PC-3 (cell line): ENCODE data around the gene ALG2. TPM values are rescaled to one million over a fixed set of nuclear protein-coding genes. Genes with fewer than 3 reads are reported as not detected.
A peak's percentile ranks its signal among the peaks of the same experiment; 100 is the strongest.

Source experiments
- ATAC-seq: fragments of 200-7000 bp; cut with Tn5 transposase; 2 replicates; pipeline ENCODE4 v1.9.1; 2020; ENCODE audit warnings: mild to moderate bottlenecking, moderate library complexity
- BruUV-seq: library from RNA; stranded (reverse); fragments of 400-500 nt; replicated peaks from 2 replicates; lab custom pipeline; 2021; lab: Mats Ljungman, UMichigan
- CTCF ChIA-PET: fragments of 300-600 bp; sonication (Branson Sonifier 250); formaldehyde crosslinking; loops from one replicate; lab custom pipeline; 2022; ENCODE audit warnings: antibody characterized with exemption; lab: Charles Lee
- POLR2A ChIA-PET: fragments of 300-600 bp; sonication (Branson Sonifier 250); formaldehyde crosslinking; loops from one replicate; lab custom pipeline; 2022; ENCODE audit warnings: antibody characterized with exemption; ENCODE audit not compliant: unreplicated experiment; lab: Charles Lee
- DNase-seq: peaks from one replicate; pipeline ENCODE4 v3.0.0-alpha.2; 2015
- H2AFZ ChIP-seq: fragments of 300-600 bp; sonication (generic); 2 replicates; pipeline ENCODE4 v1.6.0; 2016; ENCODE audit warnings: antibody characterized with exemption, low read length
- H3F3A ChIP-seq: fragments of 300-600 bp; sonication (generic); one replicate; pipeline ENCODE4 v1.6.0; 2017; ENCODE audit warnings: antibody characterized with exemption, low read length, control low read depth, mild to moderate bottlenecking; ENCODE audit not compliant: unreplicated experiment
- H3K27ac ChIP-seq: fragments of 300-600 bp; sonication (generic); 2 replicates; pipeline ENCODE4 v1.5.1; 2016; ENCODE audit warnings: mild to moderate bottlenecking, low read length
- H3K27me3 ChIP-seq: fragments of 300-600 bp; sonication (generic); 2 replicates; pipeline ENCODE4 v1.6.1; 2016; ENCODE audit warnings: low read length, mixed read lengths
- H3K36me3 ChIP-seq: fragments of 300-600 bp; sonication (generic); 2 replicates; pipeline ENCODE4 v1.6.1; 2016; ENCODE audit warnings: low read depth, mixed run types, low read length, mixed read lengths
- H3K4me1 ChIP-seq: fragments of 300-600 bp; sonication (generic); 2 replicates; pipeline ENCODE4 v1.5.1; 2016; ENCODE audit warnings: low read length; ENCODE audit not compliant: insufficient read depth
- H3K4me2 ChIP-seq: fragments of 300-600 bp; sonication (generic); 2 replicates; pipeline ENCODE4 v1.6.0; 2016; ENCODE audit warnings: low read length
- H3K4me3 ChIP-seq: fragments of 300-600 bp; sonication (generic); 2 replicates; pipeline ENCODE4 v1.5.1; 2016; ENCODE audit warnings: mild to moderate bottlenecking, low read length, mixed read lengths
- H3K79me2 ChIP-seq: fragments of 300-600 bp; sonication (generic); 2 replicates; pipeline ENCODE4 v1.6.1; 2017; ENCODE audit warnings: low read length, mixed read lengths
- H3K9ac ChIP-seq: fragments of 300-600 bp; sonication (generic); 2 replicates; pipeline ENCODE4 v1.6.0; 2016; ENCODE audit warnings: mild to moderate bottlenecking, low read length
- H3K9me2 ChIP-seq: fragments of 300-600 bp; sonication (generic); replicated peaks from 2 replicates; pipeline ENCODE4 v1.6.1; 2016; ENCODE audit warnings: mixed run types, low read length, mixed read lengths
- H3K9me3 ChIP-seq: fragments of 300-600 bp; sonication (generic); 2 replicates; pipeline ENCODE4 v1.6.1; 2016; ENCODE audit warnings: low read length, mixed read lengths
- H4K20me1 ChIP-seq: fragments of 300-600 bp; sonication (generic); 2 replicates; pipeline ENCODE4 v1.6.1; 2016; ENCODE audit warnings: low read length, mixed read lengths
- EZH2 ChIP-seq: fragments of 300-600 bp; sonication (generic); IDR thresholded peaks from one replicate; pipeline ENCODE4 v1.6.1; 2017; ENCODE audit warnings: antibody characterized with exemption, mild to moderate bottlenecking, low read length; ENCODE audit not compliant: unreplicated experiment
- EZH2phosphoT487 ChIP-seq: fragments of 300-600 bp; sonication (generic); IDR thresholded peaks from 2 replicates; pipeline ENCODE4 v1.6.1; 2018; ENCODE audit warnings: mild to moderate bottlenecking, antibody characterized with exemption, low read length, borderline replicate concordance
- intact Hi-C: fragments of 100-400 bp; cut with micrococcal nuclease; formaldehyde crosslinking; loops from 2 replicates; pipeline ENCODE4 v1.9.0; 2023
- total RNA-seq: library from RNA; depleted of rRNA; stranded (reverse); fragments of >200 nt; gene quantifications from 2 replicates; pipeline ENCODE4 v1.2.3, GENCODE V29; 2014
- TF ChIP-seq, protein P1 (sequence below): fragments of 300-600 bp; sonication (generic); conservative IDR thresholded peaks from 2 replicates; pipeline ENCODE4 v1.5.1; 2017; ENCODE audit warnings: antibody characterized with exemption, low read depth, mild to moderate bottlenecking, low read length

The ALG2 gene
- total RNA-seq, 1 experiment from 2014 or later = 33.2 TPM

DNA sequence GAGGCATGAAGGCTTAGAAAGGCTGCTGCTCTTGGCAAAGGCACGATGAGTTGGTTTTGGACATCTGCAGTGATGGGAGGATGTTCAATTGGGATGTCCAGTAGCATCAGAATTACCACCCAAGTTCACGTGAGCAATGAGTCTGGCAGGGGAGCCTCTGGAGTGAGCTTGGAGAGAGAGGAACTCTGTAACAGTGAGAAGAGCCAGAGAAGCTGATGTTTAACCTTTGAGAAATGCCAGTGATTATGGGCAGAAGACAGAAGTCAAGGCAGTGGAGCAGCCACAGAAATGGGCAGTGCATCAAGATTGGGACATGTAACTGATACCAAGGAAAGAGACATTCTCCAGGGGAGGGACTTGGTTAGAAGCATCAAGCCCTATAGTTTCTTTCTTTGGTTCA is 40.2 kb upstream of the ALG2 start:
- TF ChIP-seq, protein P1, sequence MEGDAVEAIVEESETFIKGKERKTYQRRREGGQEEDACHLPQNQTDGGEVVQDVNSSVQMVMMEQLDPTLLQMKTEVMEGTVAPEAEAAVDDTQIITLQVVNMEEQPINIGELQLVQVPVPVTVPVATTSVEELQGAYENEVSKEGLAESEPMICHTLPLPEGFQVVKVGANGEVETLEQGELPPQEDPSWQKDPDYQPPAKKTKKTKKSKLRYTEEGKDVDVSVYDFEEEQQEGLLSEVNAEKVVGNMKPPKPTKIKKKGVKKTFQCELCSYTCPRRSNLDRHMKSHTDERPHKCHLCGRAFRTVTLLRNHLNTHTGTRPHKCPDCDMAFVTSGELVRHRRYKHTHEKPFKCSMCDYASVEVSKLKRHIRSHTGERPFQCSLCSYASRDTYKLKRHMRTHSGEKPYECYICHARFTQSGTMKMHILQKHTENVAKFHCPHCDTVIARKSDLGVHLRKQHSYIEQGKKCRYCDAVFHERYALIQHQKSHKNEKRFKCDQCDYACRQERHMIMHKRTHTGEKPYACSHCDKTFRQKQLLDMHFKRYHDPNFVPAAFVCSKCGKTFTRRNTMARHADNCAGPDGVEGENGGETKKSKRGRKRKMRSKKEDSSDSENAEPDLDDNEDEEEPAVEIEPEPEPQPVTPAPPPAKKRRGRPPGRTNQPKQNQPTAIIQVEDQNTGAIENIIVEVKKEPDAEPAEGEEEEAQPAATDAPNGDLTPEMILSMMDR = no peak
- no peak for TF ChIP-seq EZH2phosphoT487
- TF ChIP-seq EZH2 = no peak
- CTCF ChIA-PET = no interaction called here
- ATAC-seq (no peak), DNase-seq (no peak)
- POLR2A ChIA-PET = no interaction called here
- Histone ChIP-seq H3K27ac (no peak overlapping the region), H3F3A (no peaks in the 10 kb centered on the region), H3K4me3 (no peak overlapping the region), H3K79me2 (no peaks in the 10 kb centered on the region), H3K27me3 (no peaks in the 10 kb centered on the region), H3K4me2 (no peak overlapping the region), H3K9me2 (no peaks in the 10 kb centered on the region), H3K9me3 (no peaks in the 10 kb centered on the region), H3K4me1 (peaks cover 3% of the 10 kb centered on the region; the same call in 1 of the 2 replicates), H2AFZ (no peak overlapping the region), H3K9ac (no peak overlapping the region), H4K20me1 (no peaks in the 10 kb centered on the region), H3K36me3 (no peaks in the 10 kb centered on the region)
- no TSS peak for BruUV-seq
- intact Hi-C loops = no loop called here

DNA sequence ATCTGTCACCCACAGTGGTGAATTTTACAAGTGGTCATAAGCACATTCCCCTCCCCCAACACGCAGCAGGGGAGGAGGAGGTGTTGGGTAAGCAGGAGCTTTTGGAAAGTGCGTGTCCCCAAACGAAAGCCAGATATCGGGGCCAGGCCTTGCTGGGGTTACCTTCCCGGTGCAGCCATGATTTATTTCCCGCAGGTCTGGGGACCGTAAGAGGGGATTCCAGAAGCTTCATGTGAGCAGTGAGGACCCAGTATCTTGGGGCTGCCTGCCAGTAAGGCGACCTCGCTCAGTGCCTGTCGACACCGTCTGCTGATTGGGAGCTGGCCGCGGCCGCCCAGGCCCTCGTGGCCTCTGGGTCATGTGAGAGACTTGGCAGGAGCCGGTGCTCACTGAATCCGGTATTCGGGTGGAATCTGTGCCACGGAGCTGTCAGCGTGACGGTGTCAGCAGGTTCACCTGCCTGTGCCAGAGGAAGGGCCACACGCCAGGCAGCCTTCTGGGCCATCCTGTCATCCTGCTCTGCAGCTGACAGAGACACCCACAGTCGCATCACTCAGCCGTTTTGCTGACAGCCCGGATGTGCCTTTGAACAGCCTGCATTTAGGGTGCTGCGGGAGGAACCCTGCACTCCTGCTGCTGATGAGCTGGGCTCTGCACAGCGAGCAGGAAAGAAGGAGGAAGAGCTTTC is 37.6 kb upstream of the ALG2 start:
- Histone ChIP-seq H3K4me3 (no peak overlapping the region), H4K20me1 (no peaks in the 10 kb centered on the region), H3K27ac (no peak overlapping the region), H3K9ac (no peak overlapping the region), H2AFZ (peak overlapping the region; percentile 55; the same call in 1 of the 2 replicates), H3K9me3 (no peaks in the 10 kb centered on the region), H3F3A (no peaks in the 10 kb centered on the region), H3K4me2 (peak overlapping the region; percentile 31), H3K27me3 (no peaks in the 10 kb centered on the region), H3K79me2 (no peaks in the 10 kb centered on the region), H3K36me3 (no peaks in the 10 kb centered on the region), H3K4me1 (no peaks in the 10 kb centered on the region), H3K9me2 (no peaks in the 10 kb centered on the region)
- TF ChIP-seq EZH2 (no peak), EZH2phosphoT487 (no peak)
- TF ChIP-seq, protein P1 = no peak
- BruUV-seq = no TSS peak
- ATAC-seq (peak; percentile 45; the same call in 1 of the 2 replicates), DNase-seq (no peak)
- ChIA-PET CTCF (no interaction called here), POLR2A (no interaction called here)
- intact Hi-C loops = no loop called here

- BruUV-seq = no TSS peak
- no peaks in the 10 kb centered on the region for H3K27me3 ChIP-seq
- H3K27ac ChIP-seq = no peak overlapping the region
- H3F3A ChIP-seq = no peaks in the 10 kb centered on the region
- intact Hi-C loops = no loop called here
- no peaks in the 10 kb centered on the region for H3K9me2 ChIP-seq
- no peak overlapping the region for H3K4me2 ChIP-seq
- DNase-seq (no peak), ATAC-seq (no peak)
- ChIA-PET POLR2A (no interaction called here), CTCF (no interaction called here)
- H3K4me3 ChIP-seq = no peak overlapping the region
- H3K9me3 ChIP-seq = no peaks in the 10 kb centered on the region
- H3K9ac ChIP-seq = no peak overlapping the region
- no peaks in the 10 kb centered on the region for H3K36me3 ChIP-seq
- H2AFZ ChIP-seq = no peak overlapping the region
- no peaks in the 10 kb centered on the region for H4K20me1 ChIP-seq
- no peaks in the 10 kb centered on the region for H3K4me1 ChIP-seq
- no peak for TF ChIP-seq EZH2phosphoT487
- TF ChIP-seq, protein P1 = no peak
- TF ChIP-seq EZH2 = no peak
- H3K79me2 ChIP-seq = no peaks in the 10 kb centered on the region
Measured at GRCh38 chr9:99257723-99258389, 36.1 kb upstream of the ALG2 start.
